Suprapubic skin (tissue), 3 donors: ENCODE measurements around the gene TRMT112.

ENCODE experiments used
- CTCF ChIP-seq, 2 donors: fragments of 200-600 bp in 1 of 2; fragments of 450-650 bp in 1 of 2; sonication (generic) in 1 of 2; IDR thresholded peaks; one replicate each; pipeline ENCODE4 v1.5.1; 2016 to 2019; ENCODE audit warnings: antibody characterized with exemption in 2 of 2, mild to moderate bottlenecking in 1 of 2, moderate library complexity in 1 of 2
- EP300 ChIP-seq: sonication (generic); formaldehyde crosslinking; IDR thresholded peaks from one replicate; pipeline ENCODE4 v1.6.1; 2017; ENCODE audit warnings: antibody characterized with exemption
- POLR2A ChIP-seq, 2 donors: fragments of 450-650 bp; IDR thresholded peaks; one replicate each; pipeline ENCODE4 v1.6.1; 2017; ENCODE audit warnings: antibody characterized with exemption in 2 of 2, mild to moderate bottlenecking in 2 of 2, moderate library complexity in 2 of 2

- no peak for TF ChIP-seq EP300
- no peak for TF ChIP-seq CTCF (IDR thresholded peaks at IDR 0.05)
- peak in 1 of 2 donors; percentile 5 for TF ChIP-seq POLR2A (IDR thresholded peaks at IDR 0.05)
Measured at GRCh38 chr11:64284048-64284961, 33.1 kb downstream of the TRMT112 start, which contains the start of gene BAD.
